Measurements from ENCODE around the gene SUPT3H.

The SUPT3H gene

GRCh38 chr6:45209762-45210161, 168.0 kb downstream of the SUPT3H start:
- no peak for DNase-seq (ENCODE audit: low read depth)
- no peak overlapping the region for H3K4me3 ChIP-seq (ENCODE audit: low read depth, low read length)
- TF ChIP-seq, protein P1, sequence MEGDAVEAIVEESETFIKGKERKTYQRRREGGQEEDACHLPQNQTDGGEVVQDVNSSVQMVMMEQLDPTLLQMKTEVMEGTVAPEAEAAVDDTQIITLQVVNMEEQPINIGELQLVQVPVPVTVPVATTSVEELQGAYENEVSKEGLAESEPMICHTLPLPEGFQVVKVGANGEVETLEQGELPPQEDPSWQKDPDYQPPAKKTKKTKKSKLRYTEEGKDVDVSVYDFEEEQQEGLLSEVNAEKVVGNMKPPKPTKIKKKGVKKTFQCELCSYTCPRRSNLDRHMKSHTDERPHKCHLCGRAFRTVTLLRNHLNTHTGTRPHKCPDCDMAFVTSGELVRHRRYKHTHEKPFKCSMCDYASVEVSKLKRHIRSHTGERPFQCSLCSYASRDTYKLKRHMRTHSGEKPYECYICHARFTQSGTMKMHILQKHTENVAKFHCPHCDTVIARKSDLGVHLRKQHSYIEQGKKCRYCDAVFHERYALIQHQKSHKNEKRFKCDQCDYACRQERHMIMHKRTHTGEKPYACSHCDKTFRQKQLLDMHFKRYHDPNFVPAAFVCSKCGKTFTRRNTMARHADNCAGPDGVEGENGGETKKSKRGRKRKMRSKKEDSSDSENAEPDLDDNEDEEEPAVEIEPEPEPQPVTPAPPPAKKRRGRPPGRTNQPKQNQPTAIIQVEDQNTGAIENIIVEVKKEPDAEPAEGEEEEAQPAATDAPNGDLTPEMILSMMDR (IDR thresholded peaks at IDR 0.05; ENCODE audit: control insufficient read depth, extremely low read depth, insufficient read depth), result no peak

GRCh38 chr6:45206793-45207492, 170.8 kb downstream of the SUPT3H start:
- TF ChIP-seq, protein P1 (IDR thresholded peaks at IDR 0.05; ENCODE audit: control insufficient read depth, extremely low read depth, insufficient read depth), result no peak
- DNase-seq (ENCODE audit: low read depth), result no peak
- no peak overlapping the region for H3K4me3 ChIP-seq (ENCODE audit: low read depth, low read length)

GRCh38 chr6:45201484-45201883, 176.2 kb downstream of the SUPT3H start:
- H3K4me3 ChIP-seq (ENCODE audit: low read depth, low read length), result no peak overlapping the region
- DNase-seq (ENCODE audit: low read depth), result no peak
- TF ChIP-seq, protein P1 (IDR thresholded peaks at IDR 0.05; ENCODE audit: control insufficient read depth, extremely low read depth, insufficient read depth), result no peak

DNA sequence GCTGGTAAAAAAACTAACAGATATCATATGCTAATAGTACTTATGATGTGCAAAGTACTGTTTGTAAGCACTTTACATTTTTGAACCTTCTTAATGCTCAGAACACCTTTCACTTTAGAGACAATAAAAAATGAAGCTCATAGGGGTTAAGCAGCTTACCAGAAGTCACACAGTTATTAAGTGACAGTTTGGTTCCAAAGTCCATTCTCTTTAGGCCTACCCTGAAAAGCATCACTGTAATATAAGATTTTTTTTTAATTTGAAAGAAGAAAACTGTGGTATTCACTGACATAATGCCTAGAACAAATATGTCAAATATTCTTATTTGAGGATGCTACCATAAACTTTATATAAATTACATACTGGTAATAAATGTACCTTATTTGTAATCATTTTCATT, 177.2 kb downstream of the SUPT3H start:
- no peak overlapping the region for H3K4me3 ChIP-seq (ENCODE audit: low read depth, low read length)
- TF ChIP-seq, protein P1 (IDR thresholded peaks at IDR 0.05; ENCODE audit: control insufficient read depth, extremely low read depth, insufficient read depth), result no peak
- DNase-seq (ENCODE audit: low read depth), result no peak

GRCh38 chr6:45199554-45199953, 178.2 kb downstream of the SUPT3H start:
- TF ChIP-seq, protein P1 (IDR thresholded peaks at IDR 0.05; ENCODE audit: control insufficient read depth, extremely low read depth, insufficient read depth), result no peak
- no peak for DNase-seq (ENCODE audit: low read depth)
- no peak overlapping the region for H3K4me3 ChIP-seq (ENCODE audit: low read depth, low read length)

GRCh38 chr6:45196121-45196520, 181.6 kb downstream of the SUPT3H start:
- TF ChIP-seq, protein P1 (IDR thresholded peaks at IDR 0.05; ENCODE audit: control insufficient read depth, extremely low read depth, insufficient read depth), result no peak
- DNase-seq (ENCODE audit: low read depth), result no peak
- no peak overlapping the region for H3K4me3 ChIP-seq (ENCODE audit: low read depth, low read length)

- H3K4me3 ChIP-seq (ENCODE audit: low read depth, low read length), result no peak overlapping the region
- no peak for DNase-seq (ENCODE audit: low read depth)
- TF ChIP-seq, protein P1 (IDR thresholded peaks at IDR 0.05; ENCODE audit: control insufficient read depth, extremely low read depth, insufficient read depth), result no peak
Observed at GRCh38 chr6:45195137-45195536, 182.6 kb downstream of the SUPT3H start.
